GM18511 (cell line): ENCODE data around the gene GPATCH2.
"Not testable (repeated sequence)": the region's sequence is repeated elsewhere in the genome, so short reads cannot be mapped to it uniquely, and the experiment has no call there.

Source experiments
- ATAC-seq: cut with Tn5 transposase; IDR thresholded peaks from one replicate; pipeline ENCODE4 v1.9.1; 2021; ENCODE audit warnings: mild to moderate bottlenecking, moderate library complexity; ENCODE audit not compliant: unreplicated experiment

Gene GPATCH2

GRCh38 chr1:217584286-217584811, 46.5 kb downstream of the GPATCH2 start:
- ATAC-seq: not testable (repeated sequence)

- ATAC-seq: no peak
Observed at GRCh38 chr1:217577336-217577735, 53.6 kb downstream of the GPATCH2 start.

DNA sequence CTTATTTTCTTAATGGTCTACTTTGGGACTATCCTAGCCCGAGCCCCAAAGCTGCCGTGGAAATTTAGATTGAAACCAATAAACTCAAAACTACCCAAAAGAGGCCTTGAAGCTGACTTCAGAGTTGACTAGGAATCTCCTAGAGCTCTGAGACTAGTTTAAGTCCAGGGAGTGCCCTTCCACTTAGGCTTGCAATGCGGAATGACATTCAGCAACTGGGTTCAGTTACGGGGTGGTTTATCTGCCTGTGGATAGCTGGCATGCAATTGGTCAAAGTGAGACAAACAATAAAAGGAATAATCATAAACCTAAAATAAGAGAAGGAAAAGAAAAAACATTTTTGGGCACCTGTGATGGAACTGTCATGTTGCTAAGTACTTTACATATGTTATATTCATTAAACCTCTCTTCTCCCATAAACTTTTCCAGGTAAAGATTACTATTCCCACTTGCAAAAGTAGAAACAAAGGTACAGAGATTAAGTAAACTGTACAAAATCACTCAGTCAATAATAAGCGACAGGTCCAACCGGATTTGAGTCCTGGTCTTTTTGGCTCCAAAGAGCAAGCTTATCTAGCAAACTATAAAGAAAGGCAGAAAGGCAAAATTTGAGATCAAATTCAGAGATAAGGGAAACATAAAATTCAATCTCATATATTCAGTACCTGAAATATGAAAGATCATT, 56.5 kb downstream of the GPATCH2 start:
- no peak for ATAC-seq

DNA sequence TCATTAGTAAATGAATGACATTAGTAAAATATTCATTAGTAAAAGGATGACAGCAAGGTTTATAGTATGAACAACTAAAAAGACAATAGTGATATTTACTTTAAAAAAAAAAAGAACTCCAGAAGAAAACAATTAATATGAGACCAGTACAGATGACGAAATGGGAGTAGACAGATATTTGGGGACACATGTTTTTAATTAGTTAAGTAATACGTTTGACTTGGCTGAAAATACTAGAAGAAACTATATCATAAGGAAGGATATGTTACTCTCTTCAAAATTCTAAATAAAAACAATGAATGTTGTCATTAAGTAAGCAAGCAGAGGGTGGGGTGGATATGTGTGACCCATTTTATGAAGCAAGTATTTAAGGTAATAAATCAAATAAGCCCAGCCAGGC, 61.9 kb downstream of the GPATCH2 start:
- no peak for ATAC-seq

DNA sequence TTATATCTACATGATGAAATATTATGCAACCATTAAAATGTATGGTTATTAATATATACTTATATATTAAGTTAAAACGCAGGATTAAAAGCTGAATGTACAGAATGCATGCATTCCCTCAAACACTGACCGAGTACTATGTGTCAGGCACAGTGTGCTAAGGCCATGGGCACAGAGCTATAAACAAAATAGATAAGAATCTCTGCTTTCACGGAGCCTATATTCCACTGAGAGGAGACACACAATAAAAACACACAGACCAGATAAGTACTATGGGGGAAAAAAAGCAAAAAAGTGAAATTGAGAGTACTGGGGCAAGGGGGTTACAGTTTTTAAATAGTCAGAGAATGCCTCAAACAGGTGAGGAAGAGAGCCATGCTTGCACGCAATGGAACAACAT, 62.7 kb downstream of the GPATCH2 start:
- ATAC-seq: no peak

DNA sequence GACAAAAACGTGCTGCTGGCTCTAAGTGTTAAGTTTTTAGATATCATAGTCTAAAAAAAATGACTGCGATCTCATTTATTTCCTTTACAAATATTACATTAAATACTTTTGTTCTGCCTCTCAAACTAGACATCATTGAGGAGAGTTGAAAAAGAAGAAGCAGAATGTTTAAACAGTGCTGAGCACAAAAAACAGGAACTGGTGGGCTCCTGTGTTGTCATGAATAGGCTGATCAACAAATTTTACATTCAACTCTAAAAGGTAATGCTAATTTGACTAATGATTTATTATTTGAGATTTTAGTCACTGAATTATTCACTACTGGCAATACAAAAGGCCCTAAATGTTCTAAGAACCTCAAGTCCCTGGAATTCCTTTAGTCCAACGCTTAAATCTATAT, 66.1 kb downstream of the GPATCH2 start:
- no peak for ATAC-seq

GRCh38 chr1:217564207-217564606, 66.7 kb downstream of the GPATCH2 start:
- no peak for ATAC-seq

DNA sequence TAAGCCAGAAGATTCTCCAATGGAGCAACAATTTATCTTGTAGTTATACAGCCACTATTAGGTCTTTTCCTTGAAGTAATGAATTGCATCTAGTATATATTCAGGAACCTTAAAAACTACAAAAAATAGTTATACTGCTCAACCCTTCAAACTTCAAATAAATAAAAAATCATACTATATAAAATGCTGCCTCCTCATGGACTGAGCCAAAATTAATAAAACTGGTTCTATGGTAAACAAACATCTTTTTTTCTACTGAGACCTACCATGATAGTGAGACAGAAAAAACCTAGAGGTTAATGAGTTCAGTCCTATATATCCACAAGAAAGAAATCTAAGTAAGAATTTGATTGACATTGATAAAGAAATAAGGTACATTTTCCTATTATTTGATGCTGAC, 67.7 kb downstream of the GPATCH2 start:
- no peak for ATAC-seq

DNA sequence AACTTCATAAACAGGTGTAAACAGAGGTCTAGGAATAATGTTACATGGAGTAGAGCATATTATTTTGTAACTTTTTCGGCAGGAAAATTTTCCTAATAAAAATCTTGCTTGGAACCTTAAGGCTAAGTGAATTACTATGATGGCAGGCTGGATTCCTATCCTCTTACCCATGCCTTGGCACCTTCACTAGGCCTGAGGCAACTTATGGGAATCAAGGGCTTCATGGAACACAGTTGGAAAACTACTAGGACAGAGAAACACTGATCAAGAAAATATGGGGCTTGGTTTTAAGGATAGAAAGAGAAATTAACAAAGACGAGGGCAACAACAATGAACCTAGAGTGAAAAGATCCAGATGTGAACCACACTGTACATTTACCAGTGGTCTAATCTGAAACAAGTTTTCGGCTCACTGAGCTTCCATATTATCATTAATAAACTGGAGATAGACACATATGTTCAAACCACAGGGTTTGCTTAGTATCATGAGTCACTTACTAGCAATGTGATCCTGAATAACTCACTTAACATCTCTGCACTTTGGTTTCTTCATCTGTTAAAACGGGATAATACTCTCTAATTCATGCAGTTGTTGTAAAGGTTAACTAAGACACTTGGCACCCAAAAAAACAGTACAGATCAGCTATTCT, 68.5 kb downstream of the GPATCH2 start:
- no peak for ATAC-seq

- ATAC-seq: no peak
Observed at GRCh38 chr1:217561446-217561845, 69.4 kb downstream of the GPATCH2 start.

DNA sequence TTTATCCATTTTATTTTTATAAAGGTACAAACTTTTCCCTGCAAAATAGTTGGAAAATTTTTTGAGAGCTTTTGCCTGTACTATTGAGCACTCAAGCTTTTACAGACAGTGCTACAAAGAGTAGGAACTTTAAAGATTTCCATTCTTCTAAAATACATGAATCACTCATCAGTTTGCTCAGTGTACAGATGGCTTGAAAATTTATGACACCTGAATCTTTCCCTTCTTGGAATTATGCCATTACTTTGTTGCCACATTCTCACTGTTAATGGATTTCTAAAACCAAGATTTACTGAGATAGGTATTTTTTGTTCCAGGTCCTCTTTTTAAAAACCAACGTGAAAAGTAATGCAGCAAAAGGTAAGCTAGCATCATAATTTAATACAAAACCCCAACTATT, 76.0 kb downstream of the GPATCH2 start:
- no peak for ATAC-seq

- no peak for ATAC-seq
Observed at GRCh38 chr1:217553949-217554509, 76.9 kb downstream of the GPATCH2 start.

- ATAC-seq: no peak
Observed at GRCh38 chr1:217552339-217552951, 78.4 kb downstream of the GPATCH2 start.

DNA sequence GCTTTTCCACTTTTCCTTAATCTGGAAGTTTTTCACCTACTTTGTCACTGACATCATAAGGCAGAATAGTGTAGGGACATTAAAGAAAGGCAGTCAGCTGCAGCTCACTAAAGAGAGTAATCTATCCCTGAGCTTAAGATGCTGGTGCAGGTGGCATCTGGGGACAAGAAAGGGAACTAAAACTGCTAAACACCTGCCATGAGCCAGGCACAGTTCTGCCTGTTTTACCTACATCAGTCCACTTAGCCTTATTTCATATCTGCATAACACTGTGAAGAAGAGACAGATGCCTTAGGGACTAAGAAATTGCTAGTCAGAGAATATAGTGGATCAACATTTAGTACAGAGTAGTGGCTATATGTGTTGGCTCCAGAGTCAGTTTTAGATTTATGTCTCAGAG, 88.1 kb downstream of the GPATCH2 start:
- peak; percentile 98 for ATAC-seq

GRCh38 chr1:217542136-217542777, 88.6 kb downstream of the GPATCH2 start:
- ATAC-seq: peak; percentile 17

DNA sequence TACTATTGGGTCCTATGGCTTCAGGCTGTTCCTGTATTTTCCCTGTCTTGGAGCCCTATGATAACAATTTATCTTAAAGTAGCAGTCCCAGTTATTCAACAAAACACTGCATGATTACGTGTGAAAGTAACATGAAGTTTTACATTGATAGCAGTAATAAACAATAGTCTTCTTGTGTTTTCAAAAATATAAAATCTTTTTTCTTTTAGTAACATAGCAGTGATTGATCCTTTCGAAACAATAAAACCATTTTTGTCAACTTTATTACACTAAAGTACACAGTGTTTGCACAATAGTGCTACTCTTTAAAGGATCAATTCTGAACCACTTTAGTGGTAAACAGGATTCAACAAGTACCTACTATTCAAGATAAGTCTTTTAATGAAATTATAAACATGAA, 90.6 kb downstream of the GPATCH2 start:
- ATAC-seq: no peak

DNA sequence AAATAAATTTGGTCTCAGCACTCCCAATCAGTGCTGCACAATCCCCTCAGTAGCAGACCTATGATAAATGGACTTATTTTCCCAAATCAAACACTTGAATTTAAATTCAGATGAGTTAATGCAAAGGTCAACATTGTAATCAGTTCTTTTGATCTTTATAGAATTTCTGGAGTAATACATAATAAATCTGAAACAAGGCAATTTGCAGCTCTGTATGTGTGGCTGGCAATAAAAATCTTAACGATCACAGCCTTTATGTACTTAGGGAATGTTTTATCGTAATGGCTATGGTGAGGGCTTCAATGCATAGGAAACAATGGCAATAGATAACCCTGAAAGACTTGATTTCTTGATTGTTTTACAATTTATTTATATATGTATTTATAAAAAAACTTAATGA, 91.4 kb downstream of the GPATCH2 start:
- no peak for ATAC-seq

- no peak for ATAC-seq
Observed at GRCh38 chr1:217535601-217536377, 95.1 kb downstream of the GPATCH2 start.

DNA sequence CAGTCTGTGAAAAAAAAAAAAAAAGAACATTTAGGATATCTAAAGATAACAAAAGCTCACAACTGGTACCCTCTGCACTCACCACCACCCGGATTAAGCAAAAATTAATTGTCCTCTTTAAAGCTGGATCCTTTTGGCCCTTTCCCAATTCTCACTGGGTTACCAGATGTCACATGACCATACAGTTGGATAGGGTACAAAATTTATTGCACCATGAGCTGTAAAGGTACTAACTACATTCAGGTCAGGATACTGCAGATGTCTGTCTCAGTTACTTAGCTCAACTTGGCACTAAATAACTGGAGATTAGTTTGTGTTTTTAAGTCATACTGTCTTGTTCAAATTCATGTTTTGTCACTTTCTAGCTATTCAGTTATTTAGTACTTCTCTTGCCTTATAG, 96.3 kb downstream of the GPATCH2 start:
- no peak for ATAC-seq

- no peak for ATAC-seq
Observed at GRCh38 chr1:217528271-217528670, 102.6 kb downstream of the GPATCH2 start.

GRCh38 chr1:217527151-217527550, 103.7 kb downstream of the GPATCH2 start:
- ATAC-seq: no peak
